HepG2 (cell line): ENCODE results near the gene CNBD2. TPM values are rescaled to one million over a fixed set of nuclear protein-coding genes. Genes with fewer than 3 reads are reported as not detected.

Experiments used
- ARID2 ChIP-seq: sonication (generic); formaldehyde crosslinking; IDR thresholded peaks from 2 replicates; pipeline ENCODE4 v1.8.1; 2022; ENCODE audit warnings: mild to moderate bottlenecking, missing genetic modification reagents, borderline replicate concordance
- BCLAF1 ChIP-seq: fragments of 450-650 bp; IDR thresholded peaks from 2 replicates; pipeline ENCODE4 v1.6.1; 2017; ENCODE audit warnings: mild to moderate bottlenecking
- GABPA ChIP-seq, 2 experiments: IDR thresholded peaks; 2 replicates each; pipeline ENCODE4 v1.6.1; 2011 to 2016; ENCODE audit warnings: low read depth in 2 of 2, low read length in 1 of 2, missing biosample characterization in 1 of 2, missing genetic modification characterization in 1 of 2
- GABPB1 ChIP-seq: IDR thresholded peaks from 2 replicates; pipeline ENCODE4 v1.6.1; 2016; ENCODE audit warnings: mild to moderate bottlenecking, missing genetic modification reagents, moderate library complexity, missing compliant biosample characterization
- GPN1 ChIP-seq: sonication (generic); formaldehyde crosslinking; IDR thresholded peaks from 2 replicates; pipeline ENCODE4 v1.5.1; 2020; ENCODE audit warnings: missing genetic modification reagents, borderline replicate concordance
- IRF1 ChIP-seq: sonication (generic); formaldehyde crosslinking; IDR thresholded peaks from 2 replicates; pipeline ENCODE4 v1.4.0; 2020; ENCODE audit warnings: low read depth, mild to moderate bottlenecking, missing genetic modification reagents
- KLF6 ChIP-seq: IDR thresholded peaks from 2 replicates; pipeline ENCODE4 v1.8.0; 2016; ENCODE audit warnings: missing biosample characterization, missing genetic modification reagents
- MED8 ChIP-seq: sonication (generic); formaldehyde crosslinking; IDR thresholded peaks from 2 replicates; pipeline ENCODE4 v1.8.1; 2023; ENCODE audit warnings: mild to moderate bottlenecking, missing genetic modification reagents; ENCODE audit not compliant: insufficient replicate concordance
- RFX1 ChIP-seq: fragments of 450-650 bp; IDR thresholded peaks from 2 replicates; pipeline ENCODE4 v1.6.1; 2017
- RORA ChIP-seq: sonication (generic); formaldehyde crosslinking; IDR thresholded peaks from 2 replicates; pipeline ENCODE4 v1.5.0; 2020; ENCODE audit warnings: mild to moderate bottlenecking, missing genetic modification reagents, moderate library complexity
- ZNF17 ChIP-seq: sonication (generic); formaldehyde crosslinking; IDR thresholded peaks from 2 replicates; pipeline ENCODE4 v1.5.0; 2020; ENCODE audit warnings: mild to moderate bottlenecking, missing genetic modification reagents
- ZNF205 ChIP-seq: IDR thresholded peaks from 2 replicates; pipeline ENCODE4 v1.6.1; 2018; ENCODE audit warnings: missing biosample characterization, missing genetic modification reagents
- ZNF280D ChIP-seq: sonication (generic); formaldehyde crosslinking; IDR thresholded peaks from 2 replicates; pipeline ENCODE4 v1.5.1; 2020; ENCODE audit warnings: mild to moderate bottlenecking, missing genetic modification reagents
- ZNF460 ChIP-seq: sonication (generic); formaldehyde crosslinking; IDR thresholded peaks from 2 replicates; pipeline ENCODE4 v1.5.1; 2020; ENCODE audit warnings: missing genetic modification reagents, mild to moderate bottlenecking, borderline replicate concordance
- ZNF550 ChIP-seq: sonication (generic); formaldehyde crosslinking; IDR thresholded peaks from 2 replicates; pipeline ENCODE4 v1.4.0; 2020; ENCODE audit warnings: mild to moderate bottlenecking, missing genetic modification reagents, borderline replicate concordance
- ZNF572 ChIP-seq: sonication (generic); formaldehyde crosslinking; IDR thresholded peaks from 2 replicates; pipeline ENCODE4 v1.5.1; 2020; ENCODE audit warnings: mild to moderate bottlenecking, missing genetic modification reagents
- ZNF597 ChIP-seq: sonication (generic); formaldehyde crosslinking; IDR thresholded peaks from 2 replicates; pipeline ENCODE4 v1.5.0; 2020; ENCODE audit warnings: missing genetic modification reagents
- ZNF615 ChIP-seq: sonication (generic); formaldehyde crosslinking; IDR thresholded peaks from 2 replicates; pipeline ENCODE4 v1.5.0; 2020; ENCODE audit warnings: mild to moderate bottlenecking, missing genetic modification reagents, borderline replicate concordance
- ZNF740 ChIP-seq: sonication (generic); formaldehyde crosslinking; IDR thresholded peaks from 2 replicates; pipeline ENCODE4 v1.4.0; 2020; ENCODE audit warnings: missing genetic modification reagents
- ZNF781 ChIP-seq: sonication (generic); formaldehyde crosslinking; IDR thresholded peaks from 2 replicates; pipeline ENCODE4 v1.5.1; 2020; ENCODE audit warnings: borderline replicate concordance, mild to moderate bottlenecking, missing genetic modification reagents; ENCODE audit errors: not compliant biosample characterization
- polyA plus RNA-seq, 8 experiments: library from polyadenylated mRNA; depleted of rRNA in 3 of 8; stranded (reverse) in 7 of 8; unstranded in 1 of 8; fragments of >200 nt; fragmentation: Illumina TruSeq in 4 of 8; extraction: Trizol in 4 of 8; gene quantifications; 2 replicates each; pipeline versions ENCODE4 v1.2.1 to v1.2.3, GENCODE V29; 2011 to 2016; ENCODE audit warnings: low read depth in 4 of 8, missing spikeins in 1 of 8, mixed read lengths in 1 of 8; ENCODE audit not compliant: insufficient read depth in 1 of 8
- total RNA-seq, 5 experiments: library from RNA; depleted of rRNA; stranded (reverse); fragments of >200 nt; fragmentation: Illumina TruSeq; extraction: Trizol; gene quantifications; 2 replicates each; pipeline ENCODE4 v1.2.3, GENCODE V29; 2016; ENCODE audit warnings: low read depth in 1 of 5

Gene CNBD2
- total and polyA plus RNA-seq, 2 of the 13 experiments (the other 11 are each of a cell fraction or from before 2014, with no cell fraction given) = 12.4 to 22.8 TPM

- TF ChIP-seq ARID2 (CRISPR knock-in tag) (peak; percentile 99), ZNF781 (CRISPR knock-in tag) (peak; percentile 97), GABPA (IDR thresholded peaks at IDR 0.05; ENCODE audit: low read depth, low read length) (peak; percentile 95), GABPA (CRISPR knock-in tag; IDR thresholded peaks at IDR 0.05; ENCODE audit: low read depth) (peak; percentile 97), ZNF280D (CRISPR knock-in tag) (peak; percentile 94), ZNF740 (CRISPR knock-in tag) (peak; percentile 94), KLF6 (peak; percentile 98), ZNF460 (CRISPR knock-in tag) (peak; percentile 72; the same call in 1 of the 2 replicates), GPN1 (CRISPR knock-in tag) (peak; percentile 72), IRF1 (no peak; the same call in 1 of the 2 replicates), GABPB1 (CRISPR knock-in tag) (peak; percentile 98), ZNF205 (CRISPR knock-in tag) (peak; percentile 91), RFX1 (no peak), RORA (no peak), BCLAF1 (no peak), ZNF550 (no peak), ZNF597 (CRISPR knock-in tag) (no peak; the same call in 1 of the 2 replicates), ZNF572 (CRISPR knock-in tag) (peak; percentile 97), MED8 (CRISPR knock-in tag) (no peak), ZNF615 (CRISPR knock-in tag) (peak; percentile 98; the same call in 1 of the 2 replicates), ZNF17 (peak; percentile 15; the same call in 1 of the 2 replicates)
These were observed 82.3 kb downstream of the CNBD2 start (continued) for GRCh38 chr20:36050436-36051317.
